Uterus (tissue), 4 donors: ENCODE results near the gene NDFIP2. TPM values are rescaled to one million over a fixed set of nuclear protein-coding genes. Genes with fewer than 3 reads are reported as not detected.
"Not testable (repeated sequence)": the region's sequence is repeated elsewhere in the genome, so short reads cannot be mapped to it uniquely, and the experiment has no call there.

Experiments used
- DNase-seq, 2 donors: peaks; one replicate each; pipeline ENCODE4 v3.0.0-alpha.2; 2019 to 2020
- H3K27ac ChIP-seq, 2 donors: fragments of 200-600 bp; sonication (generic); 1 replicate in 1 of 2; 2 replicates in 1 of 2; pipeline ENCODE4 v1.5.1; 2016 to 2018
- H3K27me3 ChIP-seq, 2 donors: fragments of 200-600 bp; sonication (generic); one replicate each; pipeline ENCODE4 v1.5.1; 2018 to 2019; ENCODE audit warnings: control low read depth in 1 of 2
- H3K36me3 ChIP-seq, 2 donors: fragments of 200-600 bp; sonication (generic); one replicate each; pipeline ENCODE4 v1.5.1; 2019; ENCODE audit warnings: control low read depth in 1 of 2
- H3K4me1 ChIP-seq, 2 donors: fragments of 200-600 bp; sonication (generic); one replicate each; pipeline ENCODE4 v1.5.1; 2018 to 2019; ENCODE audit warnings: control low read depth in 1 of 2
- H3K4me3 ChIP-seq, 2 donors: fragments of 200-600 bp; sonication (generic); 1 replicate in 1 of 2; 2 replicates in 1 of 2; pipeline ENCODE4 v1.5.1; 2018 to 2019; ENCODE audit warnings: mild to moderate bottlenecking in 1 of 2
- H3K9me3 ChIP-seq, 2 donors: fragments of 200-600 bp; sonication (generic); one replicate each; pipeline ENCODE4 v1.5.1; 2019; ENCODE audit warnings: control low read depth in 1 of 2
- POLR2A ChIP-seq, 2 donors: fragments of 450-650 bp; IDR thresholded peaks; one replicate each; pipeline ENCODE4 v1.6.1; 2016; ENCODE audit warnings: antibody characterized with exemption in 2 of 2, mild to moderate bottlenecking in 1 of 2, moderate library complexity in 1 of 2
- intact Hi-C: fragments of 100-400 bp; cut with DNase I; formaldehyde crosslinking; loops from one replicate; pipeline ENCODE4 v1.15.1; 2023; ENCODE audit warnings: low total_unique reads
- total RNA-seq, 4 donors: library from RNA; depleted of rRNA in 3 of 4; stranded (reverse); fragments of >200 nt in 3 of 4; gene quantifications; one replicate each; pipeline versions ENCODE4 v1.1.0 to v1.2.4, GENCODE V29; 2014 to 2023
- TF ChIP-seq, protein P1 (sequence below), 4 experiments: fragments of 200-600 bp in 2 of 4; fragments of 450-650 bp in 2 of 4; sonication (generic) in 2 of 4; IDR thresholded peaks; one replicate each; pipeline ENCODE4 v1.5.1; 2016 to 2019; ENCODE audit warnings: antibody characterized with exemption in 4 of 4, mild to moderate bottlenecking in 2 of 4, moderate library complexity in 1 of 4
- donor health status: DM: yes; HTN: yes; CAD: no.

The NDFIP2 gene
- total RNA-seq, 4 donors from 2014 or later: 5.1 to 35.4 (median 13.9) TPM

DNA sequence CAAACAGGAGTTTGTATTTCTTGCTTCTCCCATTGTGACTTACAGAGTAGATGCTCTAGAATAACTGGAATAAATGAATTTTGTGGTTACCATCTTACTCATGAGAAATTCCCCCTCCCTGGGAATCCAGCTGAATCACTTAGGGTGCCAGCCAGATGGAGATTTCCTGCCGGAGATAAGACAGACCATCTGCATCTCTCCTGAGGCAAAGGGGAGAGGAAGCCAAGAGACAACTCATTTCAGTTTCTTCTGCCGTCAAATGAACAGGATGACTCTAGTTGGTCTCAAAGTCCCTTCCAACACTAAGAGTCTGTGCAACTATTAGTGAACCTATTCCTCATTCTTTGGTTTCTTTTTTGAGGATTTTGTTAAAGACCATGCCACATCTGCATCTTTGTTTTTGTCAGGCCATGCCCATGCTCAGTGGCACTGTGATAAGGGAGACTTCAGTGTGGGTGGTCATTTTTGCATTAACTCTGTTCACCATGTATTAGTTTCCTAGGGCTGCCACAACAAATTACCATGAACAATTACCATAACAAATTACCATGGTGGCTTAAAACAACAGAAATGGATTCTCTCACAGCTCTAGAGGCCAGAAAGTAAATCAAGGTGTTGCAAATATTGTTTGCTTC, 112.8 kb downstream of the NDFIP2 start:
- H3K4me3 ChIP-seq: no peak overlapping the region
- H3K9me3 ChIP-seq: no peaks in the 10 kb centered on the region
- no peaks in the 10 kb centered on the region for H3K4me1 ChIP-seq
- intact Hi-C loops: no loop called here
- no peaks in the 10 kb centered on the region for H3K27me3 ChIP-seq
- TF ChIP-seq, protein P1, sequence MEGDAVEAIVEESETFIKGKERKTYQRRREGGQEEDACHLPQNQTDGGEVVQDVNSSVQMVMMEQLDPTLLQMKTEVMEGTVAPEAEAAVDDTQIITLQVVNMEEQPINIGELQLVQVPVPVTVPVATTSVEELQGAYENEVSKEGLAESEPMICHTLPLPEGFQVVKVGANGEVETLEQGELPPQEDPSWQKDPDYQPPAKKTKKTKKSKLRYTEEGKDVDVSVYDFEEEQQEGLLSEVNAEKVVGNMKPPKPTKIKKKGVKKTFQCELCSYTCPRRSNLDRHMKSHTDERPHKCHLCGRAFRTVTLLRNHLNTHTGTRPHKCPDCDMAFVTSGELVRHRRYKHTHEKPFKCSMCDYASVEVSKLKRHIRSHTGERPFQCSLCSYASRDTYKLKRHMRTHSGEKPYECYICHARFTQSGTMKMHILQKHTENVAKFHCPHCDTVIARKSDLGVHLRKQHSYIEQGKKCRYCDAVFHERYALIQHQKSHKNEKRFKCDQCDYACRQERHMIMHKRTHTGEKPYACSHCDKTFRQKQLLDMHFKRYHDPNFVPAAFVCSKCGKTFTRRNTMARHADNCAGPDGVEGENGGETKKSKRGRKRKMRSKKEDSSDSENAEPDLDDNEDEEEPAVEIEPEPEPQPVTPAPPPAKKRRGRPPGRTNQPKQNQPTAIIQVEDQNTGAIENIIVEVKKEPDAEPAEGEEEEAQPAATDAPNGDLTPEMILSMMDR (IDR thresholded peaks at IDR 0.05): no peak
- TF ChIP-seq POLR2A (IDR thresholded peaks at IDR 0.05): no peak
- no peaks in the 10 kb centered on the region for H3K36me3 ChIP-seq
- no peak overlapping the region for H3K27ac ChIP-seq
- DNase-seq: no peak

DNA sequence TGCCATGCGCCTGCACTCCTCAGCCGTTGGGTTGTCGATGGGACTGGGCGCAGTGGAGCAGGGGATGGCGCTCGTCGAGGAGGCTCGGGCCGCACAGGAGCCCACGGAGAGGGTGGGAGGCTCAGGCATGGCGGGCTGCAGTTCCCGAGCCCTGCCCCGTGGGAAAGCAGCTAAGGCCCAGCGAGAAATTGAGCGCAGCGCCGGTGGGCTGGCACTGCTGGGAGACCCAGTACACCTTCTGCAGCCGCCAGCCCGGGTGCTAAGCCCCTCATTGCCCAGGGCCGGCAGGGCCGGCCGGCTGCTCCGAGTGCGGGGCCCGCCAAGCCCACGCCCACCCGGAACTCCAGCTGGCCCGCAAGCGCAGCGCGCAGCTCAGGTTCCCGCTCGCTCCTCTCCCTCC, 119.2 kb downstream of the NDFIP2 start:
- DNase-seq, intact Hi-C loops, H3K27ac ChIP-seq, H3K9me3 ChIP-seq, H3K4me1 ChIP-seq, H3K4me3 ChIP-seq, H3K36me3 ChIP-seq, H3K27me3 ChIP-seq: not testable (repeated sequence)

DNA sequence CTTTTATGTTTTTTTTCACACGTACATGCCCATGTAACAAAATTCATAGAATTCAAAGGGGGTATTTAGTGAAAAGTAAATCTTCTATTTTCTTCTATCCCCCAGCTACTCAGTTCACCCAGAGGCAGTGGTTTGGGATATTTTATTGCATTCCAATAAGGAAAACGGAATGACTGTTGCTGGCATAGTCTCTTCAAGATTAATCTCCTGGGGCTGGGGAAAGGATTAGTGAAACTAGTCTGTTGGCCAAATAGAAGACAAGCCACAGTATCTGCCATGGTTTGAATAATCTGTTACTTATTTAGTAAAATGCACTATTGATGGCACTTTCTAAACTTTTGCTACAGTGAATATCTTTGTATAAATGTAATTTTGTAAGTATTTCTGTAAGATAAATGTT, 122.0 kb downstream of the NDFIP2 start:
- H3K27me3 ChIP-seq: no peaks in the 10 kb centered on the region
- H3K9me3 ChIP-seq: no peaks in the 10 kb centered on the region
- TF ChIP-seq, protein P1 (IDR thresholded peaks at IDR 0.05): no peak
- no peaks in the 10 kb centered on the region for H3K36me3 ChIP-seq
- H3K27ac ChIP-seq: no peak overlapping the region
- intact Hi-C loops: no loop called here
- DNase-seq: no peak
- no peaks in the 10 kb centered on the region for H3K4me1 ChIP-seq
- H3K4me3 ChIP-seq: no peak overlapping the region

DNA sequence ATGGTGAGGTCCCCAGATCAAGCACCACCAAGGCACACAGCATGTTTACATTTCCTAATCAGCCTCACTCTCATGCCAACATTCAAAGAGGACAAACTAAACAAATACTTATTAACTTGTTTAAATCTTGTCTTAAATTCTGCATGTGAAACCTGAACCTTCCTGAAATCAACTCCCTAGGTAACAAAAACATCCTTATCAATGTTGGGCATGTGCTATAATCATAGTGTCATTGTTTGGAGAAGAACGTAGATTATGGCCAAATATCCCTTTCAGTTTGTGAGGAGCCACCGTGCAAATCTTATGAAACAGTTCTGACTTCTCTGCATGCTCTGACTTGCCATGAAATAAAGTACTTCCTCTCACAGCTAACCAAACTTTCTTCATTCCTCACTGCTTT, 123.8 kb downstream of the NDFIP2 start:
- no peaks in the 10 kb centered on the region for H3K36me3 ChIP-seq
- DNase-seq: no peak
- H3K9me3 ChIP-seq: no peaks in the 10 kb centered on the region
- TF ChIP-seq, protein P1 (IDR thresholded peaks at IDR 0.05): no peak
- TF ChIP-seq POLR2A (IDR thresholded peaks at IDR 0.05): no peak
- H3K4me3 ChIP-seq: no peak overlapping the region
- no peaks in the 10 kb centered on the region for H3K27me3 ChIP-seq
- no peaks in the 10 kb centered on the region for H3K4me1 ChIP-seq
- intact Hi-C loops: no loop called here
- no peak overlapping the region for H3K27ac ChIP-seq

Other genes with a start within 250 kb of the NDFIP2 start
- gene RBM26, start 74.9 kb upstream of the NDFIP2 start, total RNA-seq: 10 to 100 TPM; 33.8 to 83.8 (median 54.5) TPM